GM12878 (cell line): ENCODE results near the gene ADCY5. TPM values are rescaled to one million over a fixed set of nuclear protein-coding genes. Genes with fewer than 3 reads are reported as not detected.

Experiments
- ATAC-seq: fragments of 200-7000 bp; cut with Tn5 transposase; 3 replicates; pipeline ENCODE4 v1.9.1; 2020; ENCODE audit warnings: mild to moderate bottlenecking, moderate library complexity
- BruUV-seq: library from RNA; stranded (reverse); fragments of 400-500 nt; replicated peaks from 2 replicates; lab custom pipeline; 2021; lab: Mats Ljungman, UMichigan
- CTCF ChIA-PET: fragments of 300-600 bp; sonication (Branson Sonifier 250); formaldehyde crosslinking; extraction: SDS; loops from one replicate; lab custom pipeline; 2021; ENCODE audit warnings: inconsistent platforms; lab: Yijun Ruan, JAX
- POLR2A ChIA-PET: fragments of 350-600 bp; formaldehyde crosslinking; extraction: SDS; loops from one replicate; lab custom pipeline; 2021; ENCODE audit warnings: inconsistent platforms; lab: Charles Lee
- RAD21 ChIA-PET: fragments of 300-600 bp; sonication (Branson Sonifier 250); formaldehyde crosslinking; loops from one replicate; lab custom pipeline; 2023; ENCODE audit warnings: antibody characterized with exemption; ENCODE audit not compliant: unreplicated experiment; lab: Charles Lee
- SMC1A ChIA-PET: fragments of 300-600 bp; sonication (Branson Sonifier 250); formaldehyde crosslinking; loops from one replicate; lab custom pipeline; 2023; ENCODE audit not compliant: unreplicated experiment, uncharacterized antibody; lab: Charles Lee
- DNase-seq: peaks from one replicate; pipeline ENCODE4 v3.0.0-alpha.2; 2011; ENCODE audit warnings: low read depth, low spot score
- FAIRE-seq: peaks from 3 replicates; lab custom pipeline; 2011; peaks lifted over from hg19 to GRCh38; lab: Jason Lieb, UNC
- H2AFZ ChIP-seq: 2 replicates; pipeline ENCODE4 v1.6.0; 2011; ENCODE audit warnings: low read depth, low read length, control low read depth; ENCODE audit not compliant: control insufficient read depth
- H3K27ac ChIP-seq: 2 replicates; pipeline ENCODE4 v1.5.1; 2011; ENCODE audit warnings: control low read depth; ENCODE audit not compliant: control insufficient read depth, insufficient read depth
- H3K27me3 ChIP-seq, 2 experiments: replicated peaks in 1 of 2; 2 replicates each; pipeline versions ENCODE4 v1.6.0 to v1.6.1; 2011; ENCODE audit warnings: low read length in 1 of 2; ENCODE audit not compliant: control insufficient read depth in 2 of 2, insufficient read depth in 2 of 2
- H3K36me3 ChIP-seq, 2 experiments: 2 replicates each; pipeline ENCODE4 v1.5.1; 2011; ENCODE audit warnings: low read length in 1 of 2; ENCODE audit not compliant: control insufficient read depth in 2 of 2, insufficient read depth in 2 of 2
- H3K4me1 ChIP-seq: 2 replicates; pipeline ENCODE4 v1.6.1; 2011; ENCODE audit warnings: mild to moderate bottlenecking, low read length, moderate library complexity, mixed read lengths; ENCODE audit not compliant: control insufficient read depth, insufficient read depth
- H3K4me2 ChIP-seq: 2 replicates; pipeline ENCODE4 v1.6.0; 2011; ENCODE audit warnings: control low read depth; ENCODE audit not compliant: control insufficient read depth, insufficient read depth
- H3K4me3 ChIP-seq: fragments of 200-600 bp; sonication (generic); 2 replicates; pipeline ENCODE4 v1.5.1; 2016
- H3K79me2 ChIP-seq: 2 replicates; pipeline ENCODE4 v1.6.0; 2011; ENCODE audit warnings: low read length; ENCODE audit not compliant: control insufficient read depth, insufficient read depth
- H3K9ac ChIP-seq: 2 replicates; pipeline ENCODE4 v1.8.0; 2011; ENCODE audit warnings: low read length, control low read depth, mixed read lengths; ENCODE audit not compliant: control insufficient read depth, insufficient read depth
- H3K9me3 ChIP-seq: replicated peaks from 3 replicates; pipeline ENCODE4 v1.5.1; 2011; ENCODE audit warnings: mild to moderate bottlenecking, low read length; ENCODE audit not compliant: control insufficient read depth, insufficient read depth
- H4K20me1 ChIP-seq: 2 replicates; pipeline ENCODE4 v1.6.0; 2011; ENCODE audit not compliant: control insufficient read depth, insufficient read depth
- BCL3 ChIP-seq: IDR thresholded peaks from 2 replicates; pipeline ENCODE4 v1.6.1; 2011; ENCODE audit warnings: borderline replicate concordance, low read depth, mild to moderate bottlenecking, moderate library complexity, low read length; ENCODE audit not compliant: insufficient read depth, poor library complexity, severe bottlenecking
- CEBPZ ChIP-seq: fragments of 150-350 bp; IDR thresholded peaks from 2 replicates; pipeline ENCODE4 v1.6.1; 2016; ENCODE audit warnings: low read depth, low read length
- PAX8 ChIP-seq: fragments of 450-650 bp; IDR thresholded peaks from 2 replicates; pipeline ENCODE4 v1.6.1; 2017; ENCODE audit warnings: mild to moderate bottlenecking, moderate library complexity
- USF2 ChIP-seq: IDR thresholded peaks from 2 replicates; pipeline ENCODE4 v1.6.1; 2011; ENCODE audit warnings: low read depth, low read length, improper control_type of control experiment, borderline replicate concordance
- YY1 ChIP-seq: IDR thresholded peaks from 2 replicates; pipeline ENCODE4 v1.6.1; 2011; ENCODE audit warnings: low read depth, mild to moderate bottlenecking, low read length
- WGBS: methylation state at CpG from one replicate; pipeline ENCODE4 v1.1.6; 2016; ENCODE audit warnings: low lambda C conversion rate; ENCODE audit not compliant: insufficient replicate concordance, insufficient coverage; ENCODE audit errors: missing lambda C conversion rate; 5-methylcytosine and 5-hydroxymethylcytosine counted together
- in situ Hi-C: fragments of 300-500 bp; cut with MboI; formaldehyde crosslinking; loops from 9 replicates; pipeline ENCODE4 v1.14.3; 2018; ENCODE audit warnings: mixed read lengths
- intact Hi-C: fragments of 100-400 bp; cut with micrococcal nuclease; formaldehyde crosslinking; loops from one replicate; pipeline ENCODE4 v1.14.2; 2022; ENCODE audit not compliant: unreplicated experiment
- polyA plus RNA-seq, 11 experiments: library from polyadenylated mRNA; depleted of rRNA in 4 of 11; unstranded in 6 of 11; stranded (reverse) in 5 of 11; fragments of >200 nt; fragmentation: Nextera tagmentation in 4 of 11; fragmentation: Illumina TruSeq in 1 of 11; extraction: Ambion mirVana in 4 of 11; extraction: Trizol in 1 of 11; gene quantifications; 1 replicate in 1 of 11; 2 replicates in 10 of 11; pipeline versions ENCODE4 v1.2.1 to v1.2.3, GENCODE V29; 2011 to 2016; ENCODE audit warnings: inconsistent platforms in 2 of 11, missing spikeins in 2 of 11, low read depth in 1 of 11
- total RNA-seq, 4 experiments: library from RNA; depleted of rRNA in 3 of 4; stranded (reverse); fragments of >200 nt in 3 of 4; fragmentation: Illumina TruSeq in 1 of 4; extraction: Trizol in 1 of 4; gene quantifications; 2 replicates each; pipeline versions ENCODE4 v1.2.1 to v1.2.3, GENCODE V29; 2013 to 2021

Gene ADCY5
- total and polyA plus RNA-seq, 10 of the 15 experiments (the other 5 are each of a cell fraction or from before 2014, with no cell fraction given), result under 0.01 to 0.24 (median 0.02) TPM; not detected in 4

- H3K4me2 ChIP-seq, result no peak overlapping the region
- SMC1A ChIA-PET, result no interaction called here
- RAD21 ChIA-PET, result no interaction called here
- 39% methylated on average over 9 of the region's 9 CpGs for WGBS
- ATAC-seq (no peak), DNase-seq (no peak), FAIRE-seq (peak; percentile 13)
- TF ChIP-seq YY1, result no peak
- H3K9me3 ChIP-seq, result no peaks in the 10 kb centered on the region
- no peaks in the 10 kb centered on the region for H3K79me2 ChIP-seq
- CTCF ChIA-PET, result no interaction called here
- no peaks in the 10 kb centered on the region for H3K36me3 ChIP-seq
- no peak overlapping the region for H2AFZ ChIP-seq
- no peaks in the 10 kb centered on the region for H3K4me1 ChIP-seq
- POLR2A ChIA-PET, result no interaction called here
- H4K20me1 ChIP-seq, result no peaks in the 10 kb centered on the region
- H3K4me3 ChIP-seq, result no peak overlapping the region
- no peak overlapping the region for H3K9ac ChIP-seq
- H3K27ac ChIP-seq, result no peak overlapping the region
- in situ Hi-C loops (no loop called here), intact Hi-C loops (no loop called here)
- no TSS peak for BruUV-seq
- H3K27me3 ChIP-seq, result peaks cover 0 to 5% of the 10 kb centered on the region in 2 experiments; a peak in 1 of 4 replicates
These were observed 8.9 kb downstream of the ADCY5 start for GRCh38 chr3:123439806-123440580.

DNA sequence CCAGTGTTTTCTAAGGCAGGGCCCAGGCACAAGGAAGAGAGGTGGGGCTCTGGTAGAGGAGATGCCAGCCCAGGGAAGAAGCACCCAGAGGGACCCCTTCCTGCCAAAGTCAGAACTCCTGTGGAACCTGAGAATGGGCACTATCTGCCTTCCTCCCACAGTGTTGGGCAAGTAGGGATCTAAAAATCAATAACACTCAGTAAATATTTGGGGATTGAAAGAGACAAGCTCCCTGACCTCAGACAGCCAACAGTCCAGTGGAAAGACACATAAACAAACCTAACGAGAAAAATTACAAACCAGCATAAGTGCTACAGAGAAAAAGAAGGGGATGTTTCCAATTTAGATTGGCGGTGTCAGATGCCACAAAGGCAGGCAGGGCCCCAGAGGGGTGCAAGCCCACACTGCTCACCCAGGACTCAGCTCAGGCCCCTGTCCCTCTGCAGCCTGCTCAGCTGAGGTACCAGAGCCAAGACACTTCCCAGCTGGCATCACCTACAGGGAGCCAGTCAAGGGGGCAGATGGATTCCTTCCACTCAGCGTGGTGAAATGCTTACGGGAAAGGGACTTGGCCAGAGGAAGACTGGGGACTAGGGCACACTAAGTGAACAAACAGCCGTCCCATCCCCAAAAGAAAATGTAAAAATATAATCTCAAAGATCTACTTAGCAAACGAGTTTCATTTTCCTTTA, 15.9 kb downstream of the ADCY5 start:
- BruUV-seq, result no TSS peak
- intact Hi-C loops, result no loop called here
- DNase-seq (no peak), ATAC-seq (no peak), FAIRE-seq (no peak)
- Histone ChIP-seq H2AFZ (no peak overlapping the region; the same call in 1 of the 2 replicates), H3K27ac (no peak overlapping the region), H3K27me3 (peaks cover 2 to 6% of the 10 kb centered on the region in 2 experiments; a peak in 1 of 4 replicates), H3K9ac (no peak overlapping the region), H3K9me3 (no peaks in the 10 kb centered on the region; the same call in 2 of the 3 replicates), H3K36me3 (no peaks in the 10 kb centered on the region), H4K20me1 (no peaks in the 10 kb centered on the region), H3K79me2 (no peaks in the 10 kb centered on the region), H3K4me2 (no peak overlapping the region), H3K4me1 (no peaks in the 10 kb centered on the region), H3K4me3 (no peak overlapping the region)
- CTCF ChIA-PET, result interaction anchor here (1.0 kb wide), 1 partner anchor 9 kb away, joined by 3 read pairs; no protein-coding TSS in a partner anchor
- POLR2A ChIA-PET, result no interaction called here
- RAD21 ChIA-PET, result no interaction called here
- WGBS, result 31% methylated on average over 6 of the region's 6 CpGs
- SMC1A ChIA-PET, result no interaction called here
- in situ Hi-C loops, result no loop called here
- TF ChIP-seq USF2 (no peak), CEBPZ (no peak), BCL3 (no peak), PAX8 (no peak)
